H1 (cell line): Measurements from ENCODE around the gene CASP9. TPM values are rescaled to one million over a fixed set of nuclear protein-coding genes. Genes with fewer than 3 reads are reported as not detected.

ENCODE experiments used
- CTCF ChIA-PET: fragments of 300-600 bp; sonication (Branson Sonifier 250); formaldehyde crosslinking; loops from one replicate; lab custom pipeline; 2021; ENCODE audit not compliant: partially characterized antibody; lab: Charles Lee
- POLR2A ChIA-PET: fragments of 300-600 bp; sonication (Branson Sonifier 250); formaldehyde crosslinking; loops from one replicate; lab custom pipeline; 2021; ENCODE audit warnings: inconsistent platforms; ENCODE audit not compliant: partially characterized antibody; lab: Charles Lee
- DNase-seq, 2 experiments: peaks; one replicate each; pipeline versions ENCODE4 v3.0.0 to v3.0.0-alpha.2; 2010 to 2022; ENCODE audit warnings: low spot score in 2 of 2, low read depth in 1 of 2, mixed read lengths in 1 of 2
- FAIRE-seq: peaks from 2 replicates; lab custom pipeline; 2011; peaks lifted over from hg19 to GRCh38; lab: Jason Lieb, UNC
- H2AFZ ChIP-seq: 2 replicates; pipeline ENCODE4 v1.8.1; 2012; ENCODE audit warnings: low read length, inconsistent platforms
- H2AK5ac ChIP-seq: 2 replicates; pipeline ENCODE4 v1.6.1; 2013; ENCODE audit warnings: low read depth, low read length
- H2BK120ac ChIP-seq: replicated peaks from 2 replicates; pipeline ENCODE3; 2013; ENCODE audit warnings: low read depth, low read length, inconsistent platforms
- H2BK12ac ChIP-seq: 2 replicates; pipeline ENCODE4 v1.6.1; 2013; ENCODE audit warnings: low read depth, low read length
- H2BK15ac ChIP-seq: 2 replicates; pipeline ENCODE4 v1.6.1; 2013; ENCODE audit warnings: low read length
- H2BK20ac ChIP-seq: 2 replicates; pipeline ENCODE4 v1.6.1; 2013; ENCODE audit warnings: low read length
- H2BK5ac ChIP-seq: 2 replicates; pipeline ENCODE4 v1.6.1; 2013; ENCODE audit warnings: low read depth, low read length
- H3K14ac ChIP-seq: 2 replicates; pipeline ENCODE4 v1.6.1; 2013; ENCODE audit warnings: inconsistent platforms; ENCODE audit not compliant: insufficient read length
- H3K18ac ChIP-seq: 2 replicates; pipeline ENCODE4 v1.6.1; 2013; ENCODE audit warnings: low read length; ENCODE audit errors: extremely low read depth
- H3K23ac ChIP-seq: 2 replicates; pipeline ENCODE4 v1.6.1; 2013; ENCODE audit warnings: inconsistent platforms; ENCODE audit not compliant: insufficient read length
- H3K23me2 ChIP-seq: 2 replicates; pipeline ENCODE4 v1.6.1; 2013; ENCODE audit warnings: low read depth, low read length
- H3K27ac ChIP-seq: 2 replicates; pipeline ENCODE4 v1.6.1; 2011; ENCODE audit warnings: low read depth, low read length, inconsistent platforms
- H3K27me3 ChIP-seq, 4 experiments: replicated peaks in 1 of 4; 1 replicate in 1 of 4; 2 replicates in 3 of 4; pipeline versions ENCODE4 v1.6.1 to v1.8.1; 2011 to 2013; ENCODE audit warnings: low read length in 3 of 4, mild to moderate bottlenecking in 3 of 4, inconsistent platforms in 2 of 4, mixed read lengths in 2 of 4, moderate library complexity in 1 of 4; ENCODE audit not compliant: control insufficient read depth in 3 of 4, insufficient read depth in 3 of 4; ENCODE audit errors: extremely low read depth in 1 of 4
- H3K36me3 ChIP-seq, 4 experiments: 2 replicates each; pipeline versions ENCODE4 v1.6.1 to v1.8.1; 2011 to 2013; ENCODE audit warnings: mild to moderate bottlenecking in 4 of 4, low read length in 3 of 4, moderate library complexity in 2 of 4, control low read depth in 1 of 4, inconsistent platforms in 1 of 4; ENCODE audit not compliant: insufficient read depth in 4 of 4, control insufficient read depth in 2 of 4
- H3K4ac ChIP-seq: replicated peaks from 2 replicates; pipeline ENCODE3; 2013; ENCODE audit warnings: low read length, low read depth, mixed read lengths, inconsistent platforms; ENCODE audit not compliant: insufficient read length
- H3K4me1 ChIP-seq, 4 experiments: replicated peaks in 1 of 4; 1 replicate in 1 of 4; 2 replicates in 3 of 4; pipeline versions ENCODE4 v1.6.1 to v1.8.1; 2011 to 2013; ENCODE audit warnings: low read length in 3 of 4, inconsistent platforms in 2 of 4, mixed read lengths in 1 of 4; ENCODE audit not compliant: insufficient read depth in 4 of 4, control insufficient read depth in 3 of 4
- H3K4me2 ChIP-seq, 2 experiments: 2 replicates each; pipeline versions ENCODE4 v1.6.1 to v1.8.1; 2011 to 2013; ENCODE audit warnings: low read depth in 2 of 2, low read length in 2 of 2, control low read depth in 1 of 2, inconsistent platforms in 1 of 2, mild to moderate bottlenecking in 1 of 2; ENCODE audit not compliant: insufficient read depth in 1 of 2
- H3K4me3 ChIP-seq, 4 experiments: fragments of 200-600, 300-600 bp in 1 of 4; sonication (generic), shearing (Covaris generic), sonication (Bioruptor Twin) in 1 of 4; 2 replicates each; pipeline versions ENCODE4 v1.5.1 to v1.8.1; 2011 to 2016; ENCODE audit warnings: low read length in 4 of 4, low read depth in 3 of 4, control low read depth in 2 of 4, inconsistent platforms in 2 of 4, mild to moderate bottlenecking in 2 of 4, mixed read lengths in 1 of 4, moderate library complexity in 1 of 4; ENCODE audit not compliant: insufficient read depth in 2 of 4; ENCODE audit errors: extremely low read depth in 1 of 4
- H3K56ac ChIP-seq: replicated peaks from 2 replicates; pipeline ENCODE3; 2013; ENCODE audit warnings: low read depth, mild to moderate bottlenecking, mixed read lengths, low read length, inconsistent platforms; ENCODE audit not compliant: insufficient read length
- H3K79me1 ChIP-seq: 2 replicates; pipeline ENCODE4 v1.6.1; 2013; ENCODE audit warnings: low read depth, low read length, control low read depth
- H3K79me2 ChIP-seq, 2 experiments: 2 replicates each; pipeline versions ENCODE4 v1.6.1 to v1.8.1; 2012 to 2013; ENCODE audit warnings: low read length in 2 of 2, mild to moderate bottlenecking in 2 of 2, inconsistent platforms in 1 of 2; ENCODE audit not compliant: insufficient read depth in 2 of 2, control insufficient read depth in 1 of 2
- H3K9ac ChIP-seq, 4 experiments: replicated peaks in 1 of 4; 1 replicate in 1 of 4; 2 replicates in 3 of 4; pipeline versions ENCODE4 v1.6.1 to v1.8.1; 2011 to 2013; ENCODE audit warnings: low read depth in 3 of 4, low read length in 3 of 4, control low read depth in 2 of 4, mild to moderate bottlenecking in 2 of 4, moderate library complexity in 2 of 4, inconsistent platforms in 1 of 4; ENCODE audit errors: extremely low read depth in 1 of 4
- H3K9me3 ChIP-seq, 2 experiments: 2 replicates each; pipeline versions ENCODE4 v1.6.1 to v1.8.1; 2012 to 2013; ENCODE audit warnings: mild to moderate bottlenecking in 2 of 2, moderate library complexity in 2 of 2, control low read depth in 1 of 2, inconsistent platforms in 1 of 2, low read depth in 1 of 2, low read length in 1 of 2, mixed read lengths in 1 of 2; ENCODE audit not compliant: insufficient read depth in 2 of 2
- H4K20me1 ChIP-seq, 2 experiments: replicated peaks in 1 of 2; 2 replicates each; pipeline versions ENCODE3 to v1.8.1; 2011 to 2013; ENCODE audit warnings: inconsistent platforms in 2 of 2, low read length in 2 of 2, mild to moderate bottlenecking in 1 of 2; ENCODE audit not compliant: insufficient read depth in 2 of 2, control insufficient read depth in 1 of 2
- H4K5ac ChIP-seq: 2 replicates; pipeline ENCODE4 v1.6.1; 2013; ENCODE audit warnings: low read length, low read depth, mixed read lengths, inconsistent platforms; ENCODE audit not compliant: insufficient read length
- H4K8ac ChIP-seq: 2 replicates; pipeline ENCODE4 v1.8.0; 2013; ENCODE audit warnings: mild to moderate bottlenecking, moderate library complexity, low read length, inconsistent platforms; ENCODE audit not compliant: insufficient read depth; ENCODE audit errors: extremely low read depth
- H4K91ac ChIP-seq: replicated peaks from 2 replicates; pipeline ENCODE3; 2013; ENCODE audit warnings: low read length, mixed read lengths, inconsistent platforms; ENCODE audit not compliant: insufficient read length
- FOSL1 ChIP-seq: IDR thresholded peaks from 2 replicates; pipeline ENCODE4 v1.6.1; 2011; ENCODE audit warnings: mild to moderate bottlenecking, low read depth, low read length, moderate library complexity; ENCODE audit not compliant: insufficient read depth
- HDAC6 ChIP-seq: IDR thresholded peaks from one replicate; pipeline ENCODE4 v1.7.1; 2012; ENCODE audit warnings: low read depth, mild to moderate bottlenecking, inconsistent platforms, low read length, moderate library complexity
- KDM4A ChIP-seq: IDR thresholded peaks from one replicate; pipeline ENCODE4 v1.7.1; 2012; ENCODE audit warnings: low read depth, mild to moderate bottlenecking, moderate library complexity, low read length, inconsistent platforms; ENCODE audit not compliant: severe bottlenecking
- WGBS, 2 experiments: shearing (Covaris generic) in 1 of 2; methylation state at CpG; one replicate each; pipeline versions ENCODE4 v1.1.6 to v1.1.7; 2013 to 2015; ENCODE audit warnings: low lambda C conversion rate in 2 of 2, mixed read lengths in 2 of 2, inconsistent platforms in 1 of 2, low coverage in 1 of 2, missing lambda C conversion rate in 1 of 2; ENCODE audit not compliant: insufficient replicate concordance in 2 of 2, insufficient coverage in 1 of 2, insufficient read length in 1 of 2; ENCODE audit errors: extremely low coverage in 1 of 2, missing lambda C conversion rate in 1 of 2; 5-methylcytosine and 5-hydroxymethylcytosine counted together
- polyA plus RNA-seq, 7 experiments: library from polyadenylated mRNA; depleted of rRNA in 3 of 7; stranded (reverse) in 5 of 7; unstranded in 2 of 7; fragments of >200 nt in 5 of 7; fragments of 200-250 nt in 2 of 7; gene quantifications; 1 replicate in 5 of 7; 2 replicates in 1 of 7; 4 replicates in 1 of 7; pipeline versions ENCODE4 v1.2.1 to v1.2.3, GENCODE V29; 2011 to 2013; ENCODE audit warnings: missing spikeins in 2 of 7, mixed read lengths in 2 of 7
- total RNA-seq: library from RNA; stranded (reverse); fragmentation: NEBNext Ultra II Directional; extraction: Animal tissue kit (Norgen Biotek cat#: 25700); gene quantifications from 2 replicates; pipeline ENCODE4 v1.2.1, GENCODE V29; 2021

Gene CASP9
- total and polyA plus RNA-seq, 2 of the 8 experiments (the other 6 are each of a cell fraction or from before 2014, with no cell fraction given) = 14.8 to 36.3 TPM

- H3K23me2 ChIP-seq = no peaks in the 10 kb centered on the region
- no peak overlapping the region for H2BK5ac ChIP-seq
- H4K5ac ChIP-seq = no peak overlapping the region
- no peak overlapping the region for H3K4me3 ChIP-seq
- H3K4me1 ChIP-seq = no peaks in the 10 kb centered on the region; a peak in 2 of 7 replicates
- FAIRE-seq = no peak
- H3K4me2 ChIP-seq = no peak overlapping the region
- H3K56ac ChIP-seq = no peak overlapping the region
- DNase-seq = no peak
- H3K9ac ChIP-seq = no peak overlapping the region
- no peak overlapping the region for H2BK15ac ChIP-seq
- TF ChIP-seq KDM4A = no peak
- no peak for TF ChIP-seq HDAC6
- no peak for TF ChIP-seq FOSL1
- no peak overlapping the region for H2BK120ac ChIP-seq
- H2AK5ac ChIP-seq = no peak overlapping the region
- no peak overlapping the region for H4K8ac ChIP-seq
- ChIA-PET CTCF (interaction anchor here (1.4 kb wide), 1 partner anchor 48 kb away, joined by 6 read pairs; no protein-coding TSS in a partner anchor), POLR2A (interaction anchor here (0.6 kb wide), 2 partner anchors 15 to 317 kb away, joined by 3 to 4 read pairs; no protein-coding TSS in a partner anchor)
- no peaks in the 10 kb centered on the region for H3K27me3 ChIP-seq
- no peak overlapping the region for H2AFZ ChIP-seq
- H4K91ac ChIP-seq = no peak overlapping the region
- H3K23ac ChIP-seq = no peak overlapping the region
- H2BK12ac ChIP-seq = no peak overlapping the region
- WGBS, 2 experiments = 97% methylated on average over 2 of the region's 2 CpGs; no CpG with 5 or more reads in 1 of the 2 experiments
- H3K27ac ChIP-seq = no peak overlapping the region
- H4K20me1 ChIP-seq = peaks cover 0 to 1% of the 10 kb centered on the region in 2 experiments
- peaks cover 0 to 38% (median 7%) of the 10 kb centered on the region in 4 experiments; a peak in 6 of 8 replicates for H3K36me3 ChIP-seq
- peaks cover 0 to 24% of the 10 kb centered on the region in 2 experiments; a peak in 2 of 4 replicates for H3K79me2 ChIP-seq
- H3K14ac ChIP-seq = no peak overlapping the region
- no peaks in the 10 kb centered on the region for H3K9me3 ChIP-seq
- H3K18ac ChIP-seq = no peak overlapping the region
- H2BK20ac ChIP-seq = no peak overlapping the region
- no peak overlapping the region for H3K4ac ChIP-seq
- H3K79me1 ChIP-seq = no peaks in the 10 kb centered on the region
These were observed 7.7 kb upstream of the CASP9 start for GRCh38 chr1:15531682-15532081.
